ENCODE results near the gene MRPL49.

DNA sequence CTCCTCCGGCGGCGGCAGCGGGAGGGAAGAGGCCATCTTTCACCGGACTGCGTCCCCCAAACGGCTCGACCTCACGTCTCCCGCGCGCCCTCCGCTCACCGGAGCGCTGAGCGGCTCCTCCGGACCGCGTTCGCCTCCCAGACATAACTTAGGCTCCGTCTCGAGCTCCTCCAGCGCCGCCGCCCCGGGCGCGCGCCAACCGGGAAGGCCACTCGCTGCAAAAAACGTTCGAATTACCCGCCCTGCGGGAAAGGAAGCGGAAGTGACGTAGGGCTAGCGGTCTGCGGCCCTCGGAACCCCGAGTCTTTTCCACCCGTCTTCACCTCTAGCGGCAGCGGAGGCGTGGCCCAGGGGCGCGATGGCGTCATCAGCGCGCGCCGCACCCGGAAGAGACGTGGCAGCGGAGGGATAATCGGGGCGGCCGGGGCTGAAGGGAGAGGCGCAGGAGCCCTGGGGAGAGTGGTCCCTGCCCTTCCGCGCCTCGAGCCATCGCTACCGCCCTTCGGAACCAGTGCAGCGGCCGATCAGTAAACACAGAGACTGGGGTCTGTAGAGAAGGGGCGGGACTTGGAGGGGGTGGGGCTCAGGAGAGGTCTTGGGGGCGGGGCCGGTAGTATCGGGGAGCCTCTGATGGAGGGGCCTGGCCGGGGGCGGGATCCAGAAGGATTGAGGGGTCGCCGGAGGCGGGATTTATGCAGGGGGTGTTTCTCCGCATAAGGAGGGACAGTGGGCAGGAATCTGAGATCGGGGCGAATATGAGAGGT, 38.1 kb upstream of the MRPL49 start, which contains the start of the genes CDCA5 and ZFPL1:
- TF ChIP-seq ZNF232 (CRISPR knock-in tag; IDR thresholded peaks at IDR 0.05) = 0 out of 2 replicates have a peak, but pooled peaks have one; percentile 18
- TF ChIP-seq, protein P1, sequence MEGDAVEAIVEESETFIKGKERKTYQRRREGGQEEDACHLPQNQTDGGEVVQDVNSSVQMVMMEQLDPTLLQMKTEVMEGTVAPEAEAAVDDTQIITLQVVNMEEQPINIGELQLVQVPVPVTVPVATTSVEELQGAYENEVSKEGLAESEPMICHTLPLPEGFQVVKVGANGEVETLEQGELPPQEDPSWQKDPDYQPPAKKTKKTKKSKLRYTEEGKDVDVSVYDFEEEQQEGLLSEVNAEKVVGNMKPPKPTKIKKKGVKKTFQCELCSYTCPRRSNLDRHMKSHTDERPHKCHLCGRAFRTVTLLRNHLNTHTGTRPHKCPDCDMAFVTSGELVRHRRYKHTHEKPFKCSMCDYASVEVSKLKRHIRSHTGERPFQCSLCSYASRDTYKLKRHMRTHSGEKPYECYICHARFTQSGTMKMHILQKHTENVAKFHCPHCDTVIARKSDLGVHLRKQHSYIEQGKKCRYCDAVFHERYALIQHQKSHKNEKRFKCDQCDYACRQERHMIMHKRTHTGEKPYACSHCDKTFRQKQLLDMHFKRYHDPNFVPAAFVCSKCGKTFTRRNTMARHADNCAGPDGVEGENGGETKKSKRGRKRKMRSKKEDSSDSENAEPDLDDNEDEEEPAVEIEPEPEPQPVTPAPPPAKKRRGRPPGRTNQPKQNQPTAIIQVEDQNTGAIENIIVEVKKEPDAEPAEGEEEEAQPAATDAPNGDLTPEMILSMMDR (IDR thresholded peaks at IDR 0.05) = no peak

Measured in WTC11 (cell line).